SU-DHL-6 (cell line): ENCODE data around the gene REG3A.

Experiments
- EZH2phosphoT487 ChIP-seq: fragments of 200-600 bp; sonication (generic), shearing (Covaris generic); conservative IDR thresholded peaks from 2 replicates; pipeline ENCODE4 v1.6.1; 2018; ENCODE audit warnings: mild to moderate bottlenecking, antibody characterized with exemption, low read length, moderate library complexity, mixed read lengths
- TF ChIP-seq, protein P1 (sequence below): fragments of 200-600 bp; sonication (generic); IDR thresholded peaks from one replicate; pipeline ENCODE4 v1.5.1; 2017; ENCODE audit warnings: antibody characterized with exemption, mild to moderate bottlenecking, low read length, moderate library complexity; ENCODE audit not compliant: insufficient read depth, poor library complexity, severe bottlenecking

DNA sequence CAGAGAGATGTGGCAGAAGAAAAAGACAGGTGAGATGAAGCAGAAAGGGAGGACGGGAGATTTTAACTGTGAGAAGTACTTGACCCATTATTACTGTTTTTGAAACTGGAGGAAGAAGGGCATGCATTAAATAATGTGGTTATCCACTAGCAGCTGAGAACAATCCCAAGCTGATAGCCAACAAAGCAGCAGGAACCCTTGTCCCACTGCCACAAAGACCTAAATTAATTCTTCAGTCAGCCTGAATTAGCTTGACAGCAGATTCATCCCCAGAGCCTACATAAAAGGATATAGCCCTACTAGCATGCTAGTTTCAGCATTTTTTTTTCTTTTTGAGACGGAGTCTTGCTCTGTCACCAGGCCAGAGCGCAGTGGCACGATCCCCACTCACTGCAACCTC lies 19.5 kb upstream of the REG3A start:
- TF ChIP-seq, protein P1, sequence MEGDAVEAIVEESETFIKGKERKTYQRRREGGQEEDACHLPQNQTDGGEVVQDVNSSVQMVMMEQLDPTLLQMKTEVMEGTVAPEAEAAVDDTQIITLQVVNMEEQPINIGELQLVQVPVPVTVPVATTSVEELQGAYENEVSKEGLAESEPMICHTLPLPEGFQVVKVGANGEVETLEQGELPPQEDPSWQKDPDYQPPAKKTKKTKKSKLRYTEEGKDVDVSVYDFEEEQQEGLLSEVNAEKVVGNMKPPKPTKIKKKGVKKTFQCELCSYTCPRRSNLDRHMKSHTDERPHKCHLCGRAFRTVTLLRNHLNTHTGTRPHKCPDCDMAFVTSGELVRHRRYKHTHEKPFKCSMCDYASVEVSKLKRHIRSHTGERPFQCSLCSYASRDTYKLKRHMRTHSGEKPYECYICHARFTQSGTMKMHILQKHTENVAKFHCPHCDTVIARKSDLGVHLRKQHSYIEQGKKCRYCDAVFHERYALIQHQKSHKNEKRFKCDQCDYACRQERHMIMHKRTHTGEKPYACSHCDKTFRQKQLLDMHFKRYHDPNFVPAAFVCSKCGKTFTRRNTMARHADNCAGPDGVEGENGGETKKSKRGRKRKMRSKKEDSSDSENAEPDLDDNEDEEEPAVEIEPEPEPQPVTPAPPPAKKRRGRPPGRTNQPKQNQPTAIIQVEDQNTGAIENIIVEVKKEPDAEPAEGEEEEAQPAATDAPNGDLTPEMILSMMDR: no peak
- no peak for TF ChIP-seq EZH2phosphoT487
